HG02588 (cell line): ENCODE data around the gene MAP3K20.
A peak's percentile ranks its signal among the peaks of the same experiment; 100 is the strongest.

Source experiments
- ATAC-seq: cut with Tn5 transposase; IDR thresholded peaks from one replicate; pipeline ENCODE4 v1.9.1; 2021; ENCODE audit warnings: mild to moderate bottlenecking, moderate library complexity; ENCODE audit not compliant: unreplicated experiment

Gene MAP3K20

GRCh38 chr2:173050684-173051083 is 25.0 kb upstream of the MAP3K20 start:
- ATAC-seq, result no peak

DNA sequence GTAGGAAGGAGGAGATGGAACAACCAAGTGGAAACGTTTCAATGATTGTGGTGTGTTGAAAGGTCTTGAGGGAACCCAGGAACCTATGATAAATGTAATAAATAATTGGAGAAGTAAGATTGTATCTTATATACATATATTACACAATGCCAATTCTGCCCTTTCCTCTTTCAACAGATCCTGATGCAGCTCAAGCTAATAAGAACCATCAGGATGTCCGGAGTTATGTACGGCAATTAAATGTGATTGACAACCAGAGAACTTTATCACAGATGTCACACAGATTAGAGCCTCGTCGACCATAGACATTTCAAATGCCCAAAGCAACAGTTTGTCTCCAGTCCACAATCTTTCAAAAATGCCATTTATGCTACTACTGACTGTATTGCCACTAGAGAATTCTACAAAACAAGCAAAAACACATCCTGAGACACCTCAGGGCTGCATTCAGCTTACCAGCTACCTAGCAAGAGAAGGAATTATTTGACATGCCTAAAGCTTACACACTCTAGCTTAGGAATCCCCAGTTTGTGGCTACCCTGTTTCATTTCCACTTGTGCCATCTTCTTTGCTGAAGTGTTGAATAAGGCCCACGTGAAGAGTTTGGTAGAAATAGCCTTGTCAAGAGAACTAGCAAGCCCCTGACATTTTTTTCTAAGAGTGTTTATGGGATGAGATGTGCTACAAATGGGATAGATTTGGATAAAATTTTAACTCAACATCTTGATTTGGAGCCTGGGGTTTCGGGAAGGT is 24.0 kb upstream of the MAP3K20 start:
- no peak for ATAC-seq

DNA sequence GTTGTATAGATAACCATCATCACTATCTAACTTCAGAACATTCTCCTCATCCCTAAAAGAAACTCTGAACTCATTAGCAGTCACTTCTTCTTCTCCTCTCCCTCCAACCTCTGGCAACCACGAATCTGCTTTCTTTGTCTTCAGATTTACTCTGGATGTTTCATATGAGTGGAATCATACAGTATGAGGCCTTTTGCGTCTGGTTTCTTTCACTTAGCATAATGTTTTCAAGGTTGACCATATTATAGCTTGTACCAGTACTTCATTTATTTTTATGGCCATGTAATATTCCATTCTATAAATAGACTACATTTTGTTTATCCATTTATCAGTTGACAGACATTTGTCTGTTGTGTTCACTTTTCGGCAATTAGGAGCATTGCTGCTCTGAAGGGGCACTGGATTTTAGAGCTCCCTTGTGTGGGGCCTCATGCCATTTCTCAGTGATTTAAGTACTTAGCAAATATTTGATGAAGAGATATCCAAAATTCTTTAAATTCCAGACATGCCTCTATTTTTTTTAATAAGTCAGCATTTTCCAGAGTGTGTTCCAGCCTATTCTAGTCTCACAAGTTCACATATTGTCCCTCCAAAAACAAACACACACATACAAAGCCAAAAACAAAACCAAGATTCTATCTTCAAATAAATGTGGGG is 22.5 kb upstream of the MAP3K20 start:
- no peak for ATAC-seq

DNA sequence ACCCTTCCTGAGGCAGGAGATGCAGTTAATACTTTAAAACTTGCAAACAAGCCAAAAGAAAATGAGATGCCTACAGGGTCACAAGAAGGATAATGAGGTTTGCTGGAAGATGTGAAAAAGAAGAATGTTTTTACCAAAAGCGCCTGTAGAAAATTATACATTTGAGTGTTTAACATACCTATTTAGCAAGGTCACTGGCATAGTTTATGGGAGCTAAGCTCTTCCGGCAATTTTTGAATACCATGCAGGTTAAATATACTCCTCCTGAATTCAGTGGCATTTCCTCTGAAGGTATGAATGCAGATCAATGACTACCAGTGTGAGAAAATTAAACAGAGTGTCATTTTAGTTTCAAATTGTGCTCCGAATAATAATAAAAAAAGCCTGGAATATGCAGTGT is 21.2 kb upstream of the MAP3K20 start:
- no peak for ATAC-seq

- ATAC-seq, result no peak
Measured at GRCh38 chr2:173056705-173057364, 18.8 kb upstream of the MAP3K20 start.

DNA sequence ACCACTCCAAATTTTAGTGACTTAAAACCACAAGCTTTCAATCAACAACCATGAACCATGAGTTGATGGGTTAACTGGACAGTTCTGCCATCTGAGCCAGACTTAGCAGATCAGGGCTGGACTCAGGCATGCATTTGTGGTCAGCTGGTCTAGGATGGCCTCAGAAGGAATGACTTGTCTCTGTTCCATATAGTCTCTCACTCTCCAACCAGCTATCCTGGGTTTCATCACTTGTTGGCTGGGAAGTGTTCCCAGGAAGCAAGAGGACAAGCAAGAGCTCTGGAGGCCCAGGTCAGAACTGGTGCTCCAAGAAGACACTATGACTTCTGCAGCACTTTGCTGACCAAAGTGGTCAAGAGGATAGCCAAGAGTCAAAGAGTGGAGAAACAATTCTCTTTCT is 17.5 kb upstream of the MAP3K20 start:
- no peak for ATAC-seq

- ATAC-seq, result no peak
Measured at GRCh38 chr2:173058673-173059072, 17.0 kb upstream of the MAP3K20 start.

DNA sequence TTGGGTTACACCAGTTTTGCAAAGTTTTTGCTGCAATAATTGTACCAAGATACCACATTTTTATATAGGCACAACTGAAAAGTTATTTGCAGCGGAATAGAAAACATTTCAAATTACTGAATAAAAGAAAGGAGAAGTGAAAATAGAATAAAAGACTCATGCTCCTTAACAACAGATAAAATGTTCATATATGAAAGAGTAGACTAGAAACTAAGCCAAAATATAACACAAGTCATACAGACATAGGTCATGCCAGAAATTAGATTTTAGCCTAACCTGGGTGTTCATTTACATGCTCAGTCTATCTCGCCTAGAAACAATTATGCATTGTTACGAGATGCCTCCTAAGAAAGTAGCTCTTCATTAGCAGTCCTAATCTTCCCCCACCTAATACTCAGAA is 16.4 kb upstream of the MAP3K20 start:
- ATAC-seq, result no peak

DNA sequence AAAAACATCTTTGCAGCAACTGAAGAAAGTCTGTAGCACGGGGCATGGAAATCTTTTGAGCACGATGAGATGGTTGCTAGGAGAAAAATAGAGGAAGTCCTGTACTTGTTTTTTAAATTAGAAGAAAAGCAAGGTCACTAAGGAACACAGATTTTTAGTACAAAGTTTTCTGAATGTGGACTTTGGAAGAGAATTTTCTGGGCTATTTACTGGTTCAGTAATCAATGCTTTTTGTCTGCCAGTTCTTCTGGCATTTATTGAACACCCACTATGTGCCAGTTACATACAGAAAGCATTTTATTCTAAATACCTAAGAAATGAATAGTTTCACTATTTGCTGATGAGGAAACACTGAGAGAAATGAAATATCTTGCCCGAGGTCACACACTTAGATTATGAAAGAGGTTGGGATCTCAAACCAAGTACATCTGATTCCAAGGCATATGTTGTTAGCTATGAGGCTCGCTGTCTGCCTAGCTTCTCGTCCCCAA is 15.6 kb upstream of the MAP3K20 start:
- ATAC-seq, result no peak

- no peak for ATAC-seq
Measured at GRCh38 chr2:173062801-173063200, 12.8 kb upstream of the MAP3K20 start.

GRCh38 chr2:173064151-173064805 is 11.4 kb upstream of the MAP3K20 start:
- no peak for ATAC-seq

- ATAC-seq, result no peak
Measured at GRCh38 chr2:173066887-173067676, 8.6 kb upstream of the MAP3K20 start.

- no peak for ATAC-seq
Measured at GRCh38 chr2:173075056-173075780, 428 bp upstream of the MAP3K20 start.

DNA sequence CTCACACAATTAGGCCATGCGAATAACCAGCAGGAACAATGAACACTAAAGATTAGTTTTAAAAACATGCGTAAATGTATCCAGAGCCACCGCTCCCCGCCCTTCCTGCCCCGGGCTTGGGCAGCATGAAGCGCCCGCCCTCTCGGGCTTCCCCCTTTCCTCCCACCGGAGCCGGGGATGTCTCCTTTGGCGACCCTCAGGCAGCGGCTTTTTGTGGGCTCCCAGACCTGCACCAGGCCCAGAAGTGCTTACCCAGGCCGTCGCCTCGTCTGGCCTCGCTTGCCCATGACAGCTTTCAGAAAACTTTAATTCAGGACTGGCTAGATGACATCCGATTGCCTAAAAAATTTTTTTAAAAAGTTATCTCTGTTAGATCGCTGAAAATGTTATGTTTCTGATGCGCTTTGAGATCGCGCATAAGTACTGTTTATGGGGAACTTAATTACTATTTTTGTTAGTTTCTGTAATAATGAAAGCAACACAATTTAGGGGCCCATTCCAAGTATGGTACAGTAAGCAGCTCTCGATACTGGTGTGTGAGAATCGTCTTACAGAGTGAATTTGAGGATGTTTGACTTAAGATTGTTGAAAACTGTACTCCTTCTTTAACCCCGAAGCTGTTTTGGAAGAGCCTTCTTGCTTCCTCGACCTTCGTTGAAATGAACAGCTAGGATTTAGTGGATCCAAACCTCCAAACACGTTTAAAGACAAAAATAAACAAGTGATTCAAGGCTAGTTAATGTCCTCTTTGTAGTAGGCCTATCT is 1.1 kb downstream of the MAP3K20 start:
- peak; percentile 25 for ATAC-seq

DNA sequence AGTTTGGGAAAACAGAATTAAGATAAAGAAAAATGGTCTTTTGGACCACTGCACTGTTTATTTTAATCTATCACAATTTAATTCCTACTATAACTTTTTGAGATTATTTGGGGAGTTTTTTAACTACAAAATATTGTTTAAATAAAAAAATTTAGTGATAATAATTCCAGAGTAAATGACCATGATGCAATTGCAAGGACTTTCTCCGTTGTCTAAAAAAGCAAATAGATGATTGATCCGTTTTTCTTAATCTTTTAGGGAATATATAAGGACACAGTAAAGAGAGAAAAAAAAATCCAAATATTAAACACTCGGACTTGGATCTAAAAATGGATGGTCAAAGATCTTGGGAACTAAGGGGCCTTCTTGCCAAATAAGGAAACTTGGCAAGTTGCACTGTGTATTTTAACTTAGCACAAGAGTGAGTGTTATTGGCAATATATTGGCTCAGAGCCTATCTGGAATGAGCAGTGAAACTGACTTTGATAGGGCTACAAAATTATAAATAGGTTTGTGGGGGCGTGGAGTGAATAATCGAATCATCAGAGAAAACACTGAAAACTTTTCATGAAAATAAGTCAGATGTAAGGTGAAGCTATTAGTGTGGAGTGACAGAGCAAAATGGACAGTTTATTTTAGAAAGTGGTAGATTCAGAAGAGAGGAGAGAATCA is 2.0 kb downstream of the MAP3K20 start:
- no peak for ATAC-seq

GRCh38 chr2:173079141-173079540 is 3.5 kb downstream of the MAP3K20 start:
- ATAC-seq, result no peak

DNA sequence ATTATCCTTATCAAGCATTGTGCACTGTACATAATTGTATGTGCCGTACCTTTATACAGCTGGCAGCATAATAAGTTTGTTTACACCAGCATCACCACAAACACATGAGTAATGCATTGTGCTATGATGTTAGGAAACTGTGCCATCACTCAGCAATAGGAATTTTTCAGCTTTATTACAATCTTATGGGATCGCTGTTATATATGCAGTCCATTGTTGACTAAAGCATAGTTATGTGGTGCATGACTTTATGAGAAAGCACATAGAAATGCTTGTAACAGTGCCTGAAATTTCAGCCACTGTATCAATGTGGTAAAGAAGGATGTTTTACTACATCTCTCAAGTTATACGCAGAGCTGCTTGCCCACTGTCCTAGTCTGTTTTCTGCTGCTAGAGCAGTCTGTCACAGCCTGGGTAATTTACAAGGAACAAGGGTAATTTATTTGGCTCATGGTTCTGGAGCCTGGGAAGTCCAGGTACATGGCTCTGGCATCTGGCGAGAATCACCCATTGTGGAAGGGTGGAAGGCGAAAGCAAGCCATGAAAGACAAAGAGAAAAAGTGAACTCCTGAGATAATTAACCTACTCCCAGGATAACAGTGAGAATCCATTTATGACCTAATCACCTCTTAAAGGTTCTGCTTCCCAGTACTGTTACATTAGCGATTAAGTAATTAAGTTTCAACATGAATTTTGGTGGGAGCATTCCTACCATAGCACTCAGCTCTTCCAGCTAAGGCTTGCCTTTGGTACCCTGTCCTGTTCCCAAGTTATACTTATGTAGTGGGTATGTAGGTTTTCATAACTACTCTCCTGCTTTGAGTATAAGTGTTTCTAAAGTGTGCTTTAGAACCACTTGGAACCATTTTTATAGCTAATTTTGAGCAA is 4.6 kb downstream of the MAP3K20 start:
- ATAC-seq, result no peak
